HG02852 (cell line): ENCODE measurements around the gene RAVER1.
A peak's percentile ranks its signal among the peaks of the same experiment; 100 is the strongest.
"Not testable (repeated sequence)": the region's sequence is repeated elsewhere in the genome, so short reads cannot be mapped to it uniquely, and the experiment has no call there.

ENCODE experiments used
- ATAC-seq: cut with Tn5 transposase; IDR thresholded peaks from one replicate; pipeline ENCODE4 v1.9.1; 2021; ENCODE audit warnings: mild to moderate bottlenecking, moderate library complexity; ENCODE audit not compliant: unreplicated experiment

The RAVER1 gene

DNA sequence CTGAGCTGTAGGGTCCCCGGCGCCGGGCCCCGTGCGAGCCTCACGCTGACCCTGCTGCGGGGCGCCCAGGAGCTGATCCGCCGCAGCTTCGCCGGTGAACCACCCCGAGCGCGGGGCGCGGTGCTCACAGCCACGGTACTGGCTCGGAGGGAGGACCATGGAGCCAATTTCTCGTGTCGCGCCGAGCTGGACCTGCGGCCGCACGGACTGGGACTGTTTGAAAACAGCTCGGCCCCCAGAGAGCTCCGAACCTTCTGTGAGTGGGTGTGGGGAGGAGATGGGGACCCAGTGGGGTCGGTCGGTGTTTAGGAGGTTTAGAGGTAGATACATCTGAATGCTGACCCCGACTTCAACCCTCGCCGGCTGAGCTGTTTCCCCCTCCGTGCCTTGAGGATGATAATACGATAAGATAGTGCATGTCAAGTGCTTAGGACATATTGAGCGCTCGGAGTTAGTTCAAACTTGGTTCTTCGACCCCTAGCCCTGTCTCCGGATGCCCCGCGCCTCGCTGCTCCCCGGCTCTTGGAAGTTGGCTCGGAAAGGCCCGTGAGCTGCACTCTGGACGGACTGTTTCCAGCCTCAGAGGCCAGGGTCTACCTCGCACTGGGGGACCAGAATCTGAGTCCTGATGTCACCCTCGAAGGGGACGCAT, 41.6 kb downstream of the RAVER1 start:
- ATAC-seq: no peak

DNA sequence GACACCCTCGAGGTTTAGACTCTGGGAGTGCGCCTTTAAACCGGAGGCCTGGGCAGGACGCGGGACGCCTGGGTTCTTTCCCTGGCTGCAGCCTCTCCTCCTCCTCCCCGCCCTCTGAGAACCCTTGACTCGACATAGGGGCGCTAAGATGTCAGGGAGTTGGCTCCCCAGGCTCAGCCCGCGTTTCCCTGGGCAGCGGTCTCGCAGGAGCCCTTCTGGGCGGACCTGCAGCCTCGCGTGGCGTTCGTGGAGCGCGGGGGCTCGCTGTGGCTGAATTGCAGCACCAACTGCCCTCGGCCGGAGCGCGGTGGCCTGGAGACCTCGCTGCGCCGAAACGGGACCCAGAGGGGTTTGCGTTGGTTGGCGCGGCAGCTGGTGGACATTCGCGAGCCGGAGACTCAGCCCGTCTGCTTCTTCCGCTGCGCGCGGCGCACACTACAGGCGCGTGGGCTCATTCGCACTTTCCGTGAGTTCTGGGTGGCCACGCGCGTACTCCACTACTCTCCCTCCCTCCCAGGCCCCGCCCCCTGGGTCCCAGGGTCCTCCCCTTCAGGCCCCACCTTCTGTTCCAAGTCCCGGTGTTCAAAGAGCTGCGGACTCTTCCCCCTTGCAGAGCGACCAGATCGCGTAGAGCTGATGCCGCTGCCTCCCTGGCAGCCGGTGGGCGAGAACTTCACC, 42.3 kb downstream of the RAVER1 start:
- no peak for ATAC-seq

DNA sequence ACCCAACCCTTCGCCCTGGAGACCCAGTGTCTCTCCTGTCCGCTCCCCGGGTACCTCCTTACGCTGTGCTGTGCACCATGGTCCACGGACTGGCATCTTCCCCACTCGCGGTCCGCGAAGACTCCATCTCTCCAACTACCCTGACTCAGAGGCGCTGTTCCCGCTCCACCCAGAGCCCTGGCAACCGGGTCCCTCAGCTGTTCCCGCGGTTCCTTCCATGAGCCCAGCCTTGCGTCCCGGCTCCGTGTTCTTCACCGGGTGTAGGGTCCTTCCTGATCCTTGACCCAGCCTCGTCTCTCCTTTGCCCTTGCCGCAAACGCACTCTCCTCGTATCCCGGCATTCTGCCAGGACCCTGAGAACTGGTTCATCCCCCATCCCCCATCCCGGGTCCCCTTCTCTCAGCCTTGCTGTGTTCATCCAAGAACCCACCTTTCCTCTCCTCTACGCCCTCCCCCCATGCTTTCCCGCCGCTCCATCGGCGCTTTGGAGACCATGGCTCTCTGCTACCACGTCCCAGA, 42.9 kb downstream of the RAVER1 start:
- no peak for ATAC-seq

DNA sequence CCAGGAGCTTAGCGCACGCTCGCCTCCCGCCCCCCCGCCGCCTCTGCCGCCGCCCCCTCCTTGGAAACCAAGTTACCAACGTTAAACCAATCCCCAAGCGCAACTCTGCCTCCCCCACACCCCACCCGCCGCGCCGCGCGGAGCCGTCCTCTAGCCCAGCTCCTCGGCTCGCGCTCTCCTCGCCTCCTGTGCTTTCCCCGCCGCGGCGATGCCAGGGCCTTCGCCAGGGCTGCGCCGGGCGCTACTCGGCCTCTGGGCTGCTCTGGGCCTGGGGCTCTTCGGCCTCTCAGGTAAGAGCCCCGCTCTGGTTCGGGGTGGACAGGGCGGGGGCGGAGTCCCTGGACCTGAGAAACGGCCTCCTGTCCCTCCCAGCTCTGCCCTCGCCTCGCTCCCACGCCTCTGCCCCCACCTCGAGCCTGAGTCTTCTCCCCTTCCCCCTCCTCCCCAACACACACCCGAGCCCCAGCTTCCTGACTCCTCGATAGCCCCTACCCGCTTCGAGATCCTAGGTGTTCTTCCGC, 43.4 kb downstream of the RAVER1 start, which contains the start of gene ICAM5:
ICAM5 (plus strand) TSS at position 117 of the 521 bp plus-strand sequence; CDS start at position 209, 92 bp downstream.
- ATAC-seq: no peak

DNA sequence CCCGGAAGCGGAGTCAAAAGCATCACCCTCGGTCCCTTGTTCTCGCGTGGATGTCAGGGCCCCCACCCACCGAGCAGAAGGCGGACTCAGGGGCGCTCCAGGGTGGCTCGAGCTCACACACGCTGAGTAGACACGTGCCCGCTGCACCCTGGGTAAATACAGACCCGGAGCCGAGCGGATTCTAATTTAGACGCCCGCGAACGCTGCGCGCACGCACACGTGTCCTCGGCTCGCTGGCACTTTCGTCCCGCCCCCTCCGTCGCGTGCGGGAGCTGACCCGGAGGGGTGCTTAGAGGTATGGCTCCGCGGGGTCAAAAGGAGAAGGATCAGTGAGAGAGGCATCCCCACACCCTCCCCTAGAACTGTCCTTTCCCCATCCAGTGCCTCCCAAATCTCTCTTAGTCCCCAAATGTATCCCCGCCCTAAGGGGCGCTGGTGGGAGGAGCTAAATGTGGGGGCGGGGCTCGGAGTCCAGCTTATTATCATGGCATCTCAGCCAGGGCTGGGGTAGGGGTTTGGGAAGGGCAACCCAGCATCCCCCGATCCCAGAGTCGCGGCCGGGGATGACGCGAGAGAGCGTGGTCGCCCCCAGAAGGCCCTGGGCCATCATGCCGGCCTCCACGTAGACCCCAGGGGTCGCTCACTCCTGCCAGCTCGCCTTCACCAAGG, 44.0 kb downstream of the RAVER1 start:
- no peak for ATAC-seq

DNA sequence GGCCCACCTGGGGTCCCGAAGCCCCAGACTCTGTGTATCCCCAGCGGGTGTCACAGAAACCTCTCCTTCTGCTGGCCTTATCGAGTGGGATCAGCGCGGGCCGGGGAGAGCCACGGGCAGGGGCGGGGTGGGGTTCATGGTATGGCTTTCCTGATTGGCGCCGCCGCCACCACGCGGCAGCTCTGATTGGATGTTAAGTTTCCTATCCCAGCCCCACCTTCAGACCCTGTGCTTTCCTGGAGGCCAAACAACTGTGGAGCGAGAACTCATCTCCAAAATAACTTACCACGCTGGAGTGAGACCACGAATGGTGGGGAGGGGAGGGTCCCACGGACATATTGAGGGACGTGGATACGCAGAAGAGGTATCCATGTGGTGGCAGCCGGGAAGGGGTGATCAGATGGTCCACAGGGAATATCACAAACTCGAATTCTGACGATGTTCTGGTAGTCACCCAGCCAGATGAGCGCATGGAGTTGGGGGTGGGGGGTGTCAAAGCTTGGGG, 44.6 kb downstream of the RAVER1 start:
- no peak for ATAC-seq

DNA sequence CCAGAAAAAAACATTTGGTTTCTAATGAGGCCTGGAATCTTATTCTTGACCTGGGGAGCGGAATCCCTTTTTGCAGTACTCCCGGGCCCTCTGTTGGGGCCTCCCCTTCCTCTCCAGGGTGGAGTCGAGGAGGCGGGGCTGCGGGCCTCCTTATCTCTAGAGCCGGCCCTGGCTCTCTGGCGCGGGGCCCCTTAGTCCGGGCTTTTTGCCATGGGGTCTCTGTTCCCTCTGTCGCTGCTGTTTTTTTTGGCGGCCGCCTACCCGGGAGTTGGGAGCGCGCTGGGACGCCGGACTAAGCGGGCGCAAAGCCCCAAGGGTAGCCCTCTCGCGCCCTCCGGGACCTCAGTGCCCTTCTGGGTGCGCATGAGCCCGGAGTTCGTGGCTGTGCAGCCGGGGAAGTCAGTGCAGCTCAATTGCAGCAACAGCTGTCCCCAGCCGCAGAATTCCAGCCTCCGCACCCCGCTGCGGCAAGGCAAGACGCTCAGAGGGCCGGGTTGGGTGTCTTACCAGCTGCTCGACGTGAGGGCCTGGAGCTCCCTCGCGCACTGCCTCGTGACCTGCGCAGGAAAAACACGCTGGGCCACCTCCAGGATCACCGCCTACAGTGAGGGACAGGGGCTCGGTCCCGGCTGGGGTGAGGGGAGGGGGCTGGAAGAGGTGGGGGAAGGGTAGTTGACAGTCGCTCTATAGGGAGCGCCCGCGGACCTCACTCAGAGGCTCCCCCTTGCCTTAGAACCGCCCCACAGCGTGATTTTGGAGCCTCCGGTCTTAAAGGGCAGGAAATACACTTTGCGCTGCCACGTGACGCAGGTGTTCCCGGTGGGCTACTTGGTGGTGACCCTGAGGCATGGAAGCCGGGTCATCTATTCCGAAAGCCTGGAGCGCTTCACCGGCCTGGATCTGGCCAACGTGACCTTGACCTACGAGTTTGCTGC, 46.3 kb downstream of the RAVER1 start, which contains the start of gene ICAM4:
ICAM4 (plus strand) TSS at position 153 of the 935 bp plus-strand sequence; CDS start at position 211, 58 bp downstream.
- no peak for ATAC-seq

DNA sequence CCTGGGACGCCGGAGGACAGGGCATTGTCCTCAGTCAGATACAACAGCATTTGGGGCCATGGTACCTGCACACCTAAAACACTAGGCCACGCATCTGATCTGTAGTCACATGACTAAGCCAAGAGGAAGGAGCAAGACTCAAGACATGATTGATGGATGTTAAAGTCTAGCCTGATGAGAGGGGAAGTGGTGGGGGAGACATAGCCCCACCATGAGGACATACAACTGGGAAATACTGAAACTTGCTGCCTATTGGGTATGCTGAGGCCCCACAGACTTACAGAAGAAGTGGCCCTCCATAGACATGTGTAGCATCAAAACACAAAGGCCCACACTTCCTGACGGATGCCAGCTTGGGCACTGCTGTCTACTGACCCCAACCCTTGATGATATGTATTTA, 47.9 kb downstream of the RAVER1 start:
- no peak for ATAC-seq

DNA sequence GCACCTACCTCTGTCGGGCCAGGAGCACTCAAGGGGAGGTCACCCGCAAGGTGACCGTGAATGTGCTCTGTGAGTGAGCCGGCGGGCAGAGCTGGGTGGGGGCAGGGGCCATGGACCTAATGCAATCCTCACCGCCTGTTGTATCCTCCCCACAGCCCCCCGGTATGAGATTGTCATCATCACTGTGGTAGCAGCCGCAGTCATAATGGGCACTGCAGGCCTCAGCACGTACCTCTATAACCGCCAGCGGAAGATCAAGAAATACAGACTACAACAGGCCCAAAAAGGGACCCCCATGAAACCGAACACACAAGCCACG, 48.4 kb downstream of the RAVER1 start:
- ATAC-seq: no peak

DNA sequence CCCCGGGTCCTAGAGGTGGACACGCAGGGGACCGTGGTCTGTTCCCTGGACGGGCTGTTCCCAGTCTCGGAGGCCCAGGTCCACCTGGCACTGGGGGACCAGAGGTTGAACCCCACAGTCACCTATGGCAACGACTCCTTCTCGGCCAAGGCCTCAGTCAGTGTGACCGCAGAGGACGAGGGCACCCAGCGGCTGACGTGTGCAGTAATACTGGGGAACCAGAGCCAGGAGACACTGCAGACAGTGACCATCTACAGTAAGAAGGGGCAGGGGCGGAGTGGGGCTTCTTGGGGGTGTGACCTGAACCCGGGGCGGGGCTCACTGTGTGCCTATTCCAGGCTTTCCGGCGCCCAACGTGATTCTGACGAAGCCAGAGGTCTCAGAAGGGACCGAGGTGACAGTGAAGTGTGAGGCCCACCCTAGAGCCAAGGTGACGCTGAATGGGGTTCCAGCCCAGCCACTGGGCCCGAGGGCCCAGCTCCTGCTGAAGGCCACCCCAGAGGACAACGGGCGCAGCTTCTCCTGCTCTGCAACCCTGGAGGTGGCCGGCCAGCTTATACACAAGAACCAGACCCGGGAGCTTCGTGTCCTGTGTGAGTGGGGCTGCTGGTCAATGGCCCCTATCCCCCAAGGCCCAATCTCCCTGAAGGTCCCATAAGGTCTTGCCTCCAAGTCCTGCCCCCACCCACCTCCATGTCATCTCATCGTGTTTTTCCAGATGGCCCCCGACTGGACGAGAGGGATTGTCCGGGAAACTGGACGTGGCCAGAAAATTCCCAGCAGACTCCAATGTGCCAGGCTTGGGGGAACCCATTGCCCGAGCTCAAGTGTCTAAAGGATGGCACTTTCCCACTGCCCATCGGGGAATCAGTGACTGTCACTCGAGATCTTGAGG, 49.0 kb downstream of the RAVER1 start:
- ATAC-seq: no peak

DNA sequence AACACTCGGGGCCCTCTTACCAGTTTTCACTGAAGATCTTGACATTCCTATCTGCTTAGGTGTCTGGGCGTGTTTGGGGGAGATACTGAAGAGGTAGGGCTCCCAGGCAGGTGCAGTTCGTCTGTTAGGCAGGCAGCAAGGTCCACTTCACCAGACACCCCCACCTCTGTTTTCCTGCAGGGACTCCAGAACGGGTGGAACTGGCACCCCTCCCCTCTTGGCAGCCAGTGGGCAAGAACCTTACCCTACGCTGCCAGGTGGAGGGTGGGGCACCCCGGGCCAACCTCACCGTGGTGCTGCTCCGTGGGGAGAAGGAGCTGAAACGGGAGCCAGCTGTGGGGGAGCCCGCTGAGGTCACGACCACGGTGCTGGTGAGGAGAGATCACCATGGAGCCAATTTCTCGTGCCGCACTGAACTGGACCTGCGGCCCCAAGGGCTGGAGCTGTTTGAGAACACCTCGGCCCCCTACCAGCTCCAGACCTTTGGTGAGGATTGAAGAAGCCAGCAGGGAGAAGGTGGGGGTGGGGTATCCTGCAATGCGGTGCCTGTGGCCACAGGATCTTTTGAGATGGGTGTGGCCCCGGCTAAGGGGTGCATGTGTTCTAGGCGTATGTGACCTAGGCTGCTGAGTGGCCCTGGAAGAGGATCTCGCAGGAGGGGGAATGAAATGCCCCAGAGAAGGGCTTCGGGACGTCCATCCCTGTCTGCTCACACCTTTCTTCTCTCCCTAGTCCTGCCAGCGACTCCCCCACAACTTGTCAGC, 49.8 kb downstream of the RAVER1 start:
- ATAC-seq: no peak

DNA sequence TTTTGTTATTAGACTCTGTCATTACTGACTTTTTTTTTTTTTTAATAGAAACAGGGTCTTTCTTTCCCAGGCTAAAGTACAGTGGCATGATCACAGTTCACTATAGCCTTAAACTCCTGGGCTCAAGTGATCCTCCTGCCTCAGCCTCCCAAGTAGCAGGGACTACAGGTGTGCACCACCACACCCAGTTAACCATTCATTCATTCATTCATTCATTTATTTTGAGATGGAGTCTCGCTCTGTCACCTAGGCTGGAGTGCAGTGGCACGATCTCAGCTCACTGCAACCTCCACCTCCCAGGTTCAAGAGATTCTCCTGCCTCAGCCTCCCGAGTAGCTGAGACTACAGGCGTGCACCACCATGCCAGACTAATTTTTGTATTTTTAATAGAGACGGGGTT, 51.3 kb downstream of the RAVER1 start:
- ATAC-seq: not testable (repeated sequence)

DNA sequence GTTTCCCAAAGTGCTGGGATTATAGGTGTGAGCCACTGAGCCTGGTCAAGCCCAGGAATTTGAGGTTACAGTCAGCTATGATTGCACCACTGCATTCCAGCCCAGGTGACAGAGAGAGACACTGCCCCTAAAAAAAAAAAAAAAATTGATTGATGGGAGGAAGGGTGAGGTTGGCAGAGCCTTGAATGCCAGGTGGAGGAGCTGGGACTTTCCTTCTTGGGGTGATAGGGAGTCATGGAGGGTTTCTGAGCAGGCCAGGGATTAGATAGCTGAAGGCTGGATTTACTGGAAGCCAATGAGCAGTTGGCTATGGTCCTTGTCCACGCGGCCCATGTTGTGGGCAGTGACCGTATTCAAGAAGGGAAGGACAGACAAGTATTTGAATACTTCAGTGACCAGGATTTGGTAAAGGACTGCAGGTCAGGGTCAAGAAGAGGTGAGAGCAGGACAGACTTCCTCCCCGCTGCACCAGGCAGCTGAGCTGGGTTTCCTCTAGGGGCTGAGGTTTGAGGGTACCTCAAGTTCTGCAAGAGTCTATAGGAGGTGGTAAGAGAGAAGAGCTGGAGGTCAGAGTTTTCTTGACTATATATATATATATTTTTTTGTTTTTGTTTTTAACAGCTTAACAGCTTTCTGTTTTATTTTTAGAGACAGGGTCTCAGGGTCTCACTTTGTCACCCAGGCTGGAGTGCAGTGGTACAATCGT, 53.4 kb downstream of the RAVER1 start:
- no peak for ATAC-seq

DNA sequence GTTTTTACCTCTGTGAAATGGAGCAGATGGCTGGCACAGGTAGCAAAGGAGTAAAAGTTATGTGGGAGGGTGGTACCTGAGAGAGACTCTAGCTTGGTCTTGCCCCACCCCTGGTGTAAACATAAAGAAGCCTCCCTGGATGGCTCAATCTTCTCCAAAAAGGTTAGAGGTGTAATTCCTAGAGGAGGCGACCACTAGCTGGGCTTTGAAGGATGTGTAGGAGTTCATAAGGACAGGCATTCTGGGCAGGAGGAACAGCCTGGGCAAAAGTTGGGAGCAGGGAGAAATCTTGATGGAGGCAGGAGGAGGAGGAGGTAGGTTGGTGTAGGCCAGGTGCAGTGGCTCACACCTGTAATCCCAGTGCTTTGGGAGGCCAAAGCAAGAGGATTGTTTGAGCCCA, 54.4 kb downstream of the RAVER1 start:
- ATAC-seq: no peak

DNA sequence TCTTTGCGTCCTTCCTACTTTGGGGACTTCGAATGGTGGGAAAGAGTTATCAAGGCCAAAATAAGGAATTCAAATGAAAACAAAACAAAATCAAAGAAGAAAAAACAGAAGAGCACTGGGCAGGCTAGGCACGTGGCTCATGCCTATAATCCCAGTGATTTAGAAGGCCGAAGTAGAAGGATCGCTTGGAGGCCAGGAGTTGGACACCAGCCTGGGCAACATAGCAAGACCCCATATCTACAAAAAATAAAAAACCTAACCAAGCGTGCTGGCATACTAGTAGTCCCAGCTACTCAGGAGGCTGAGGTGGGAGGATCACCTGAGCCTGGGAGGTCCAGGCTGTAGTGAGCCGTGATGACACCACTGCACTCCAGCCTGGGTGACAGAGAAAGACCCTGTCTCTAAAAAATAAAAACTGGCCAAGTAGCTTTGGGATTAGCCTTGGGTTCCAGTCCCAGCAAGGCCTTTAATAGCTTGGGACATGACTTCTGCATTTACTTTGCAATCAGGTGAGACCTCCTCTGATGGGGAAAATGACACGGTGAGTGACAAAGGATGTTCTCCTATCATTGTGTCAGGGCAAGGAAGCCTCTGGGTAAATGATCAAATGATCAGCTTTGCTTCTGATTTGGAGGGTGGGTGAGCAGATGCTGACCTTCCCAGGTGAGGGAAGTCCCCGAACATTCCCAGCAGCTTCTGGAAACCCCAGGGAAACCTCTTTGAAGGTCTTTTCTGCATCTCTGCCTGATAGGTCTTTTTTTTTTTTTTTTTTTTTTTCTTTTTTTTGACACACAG, 55.3 kb downstream of the RAVER1 start:
- no peak for ATAC-seq

DNA sequence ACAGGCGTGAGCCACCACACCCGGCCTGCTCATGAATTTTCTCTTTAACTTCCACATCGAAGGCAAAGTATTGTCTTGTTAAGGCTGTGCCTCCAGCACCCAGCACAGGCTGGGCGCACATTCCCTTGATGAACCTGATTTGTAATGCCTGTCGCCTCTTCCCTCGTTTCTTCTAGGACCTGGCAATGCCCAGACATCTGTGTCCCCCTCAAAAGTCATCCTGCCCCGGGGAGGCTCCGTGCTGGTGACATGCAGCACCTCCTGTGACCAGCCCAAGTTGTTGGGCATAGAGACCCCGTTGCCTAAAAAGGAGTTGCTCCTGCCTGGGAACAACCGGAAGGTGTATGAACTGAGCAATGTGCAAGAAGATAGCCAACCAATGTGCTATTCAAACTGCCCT, 58.7 kb downstream of the RAVER1 start:
- no peak for ATAC-seq

DNA sequence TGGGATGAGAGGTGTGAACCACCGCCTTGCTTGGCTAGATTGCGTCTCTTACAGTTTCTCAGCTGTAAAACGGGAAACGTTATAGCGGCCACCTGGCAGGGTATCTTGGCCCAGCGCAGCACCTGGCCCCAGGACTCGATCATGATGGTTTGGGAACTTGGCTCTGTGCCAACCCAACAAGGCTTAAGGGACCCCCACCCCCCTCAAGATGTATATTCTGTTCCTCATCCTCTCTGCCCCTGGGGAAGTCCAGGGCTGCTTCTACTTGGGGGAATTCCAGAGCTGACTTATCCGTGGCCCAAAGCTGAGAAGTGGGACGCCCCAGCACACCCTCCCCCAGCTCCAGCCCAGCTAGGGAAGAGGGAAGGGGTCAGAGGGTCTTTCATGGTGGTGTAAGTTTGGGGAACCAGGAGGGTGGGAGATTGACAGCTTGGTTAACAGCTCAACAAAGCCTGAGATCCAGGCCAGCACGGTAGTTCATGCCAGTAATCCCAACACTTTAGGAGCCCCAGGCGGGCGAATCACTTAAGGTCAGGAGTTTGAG, 61.7 kb downstream of the RAVER1 start:
- peak; percentile 26 for ATAC-seq
